Measurements from ENCODE around the gene PBX4. TPM values are rescaled to one million over a fixed set of nuclear protein-coding genes. Genes with fewer than 3 reads are reported as not detected.

PBX4 gene
- total and polyA plus RNA-seq, 10 of the 15 experiments (the other 5 are each of a cell fraction or from before 2014, with no cell fraction given), result 0.18 to 17.3 (median 4.2) TPM

- in situ Hi-C loops (cut with MboI), result no loop called here
- intact Hi-C loops (cut with micrococcal nuclease; ENCODE audit: unreplicated experiment), result no loop called here
- Histone ChIP-seq H3K79me2 (ENCODE audit: control insufficient read depth, insufficient read depth, low read length) (no peaks in the 10 kb centered on the region), H3K27ac (ENCODE audit: control insufficient read depth, insufficient read depth) (no peak overlapping the region), H3K36me3 (ENCODE audit: control insufficient read depth in 2 of 2, insufficient read depth in 2 of 2, low read length in 1 of 2) (peaks cover 4 to 12% of the 10 kb centered on the region in 2 experiments; a peak in 3 of 4 replicates), H3K9me3 (replicated peaks; ENCODE audit: control insufficient read depth, insufficient read depth, low read length) (no peaks in the 10 kb centered on the region; the same call in 2 of the 3 replicates), H3K4me2 (ENCODE audit: control insufficient read depth, insufficient read depth) (no peak overlapping the region), H3K4me1 (ENCODE audit: control insufficient read depth, insufficient read depth, low read length) (no peaks in the 10 kb centered on the region), H3K4me3 (no peak overlapping the region), H3K27me3 (replicated peaks in 1 of 2; ENCODE audit: control insufficient read depth in 2 of 2, insufficient read depth in 2 of 2, low read length in 1 of 2) (no peaks in the 10 kb centered on the region), H3K9ac (ENCODE audit: control insufficient read depth, insufficient read depth, low read length) (no peak overlapping the region), H2AFZ (ENCODE audit: control insufficient read depth, low read depth, low read length) (no peak overlapping the region), H4K20me1 (ENCODE audit: control insufficient read depth, insufficient read depth) (no peaks in the 10 kb centered on the region)
- no TSS peak for BruUV-seq (replicated peaks)
- ChIA-PET SMC1A (ENCODE audit: uncharacterized antibody, unreplicated experiment) (interaction anchor here (0.9 kb wide), 1 partner anchor 23 kb away, joined by 4 read pairs; no protein-coding TSS in a partner anchor), CTCF (interaction anchor here (2.1 kb wide), 1 partner anchor 16 kb away, joined by 19 read pairs; no protein-coding TSS in a partner anchor), RAD21 (ENCODE audit: unreplicated experiment) (no interaction called here), POLR2A (interaction anchor here (0.6 kb wide), 1 partner anchor 40 kb away, joined by 3 read pairs; no protein-coding TSS in a partner anchor)
- FAIRE-seq, result peak; percentile 31
- ATAC-seq, result no peak
- 90% methylated on average over 25 of the region's 25 CpGs for WGBS (ENCODE audit: insufficient coverage, insufficient replicate concordance, low lambda C conversion rate, missing lambda C conversion rate)
- DNase-seq (ENCODE audit: low read depth, low spot score), result no peak
- TF ChIP-seq CREB1 (IDR thresholded peaks at IDR 0.05; ENCODE audit: low read depth) (no peak), RBBP5 (conservative IDR thresholded peaks at IDR 0.05) (no peak), RFX5 (IDR thresholded peaks at IDR 0.05; ENCODE audit: low read depth, low read length) (no peak), FOXK2 (IDR thresholded peaks at IDR 0.05) (no peak), ZSCAN29 (IDR thresholded peaks at IDR 0.05) (no peak), RCOR1 (conservative IDR thresholded peaks at IDR 0.05; ENCODE audit: low read depth, low read length) (no peak), ATF3 (IDR thresholded peaks at IDR 0.05; ENCODE audit: borderline replicate concordance, extremely low read depth, low read depth, low read length) (no peak), GATAD2B (conservative IDR thresholded peaks at IDR 0.05; ENCODE audit: low read depth) (no peak), IRF5 (IDR thresholded peaks at IDR 0.05; ENCODE audit: borderline replicate concordance) (no peak), NR2F1 (conservative IDR thresholded peaks at IDR 0.05) (no peak), TCF7 (IDR thresholded peaks at IDR 0.05; ENCODE audit: borderline replicate concordance) (no peak), ASH2L (IDR thresholded peaks at IDR 0.05; ENCODE audit: borderline replicate concordance, low read depth) (no peak), TCF12 (IDR thresholded peaks at IDR 0.05; ENCODE audit: low read depth, low read length) (no peak), CREM (IDR thresholded peaks at IDR 0.05; ENCODE audit: low read depth) (no peak), BCL3 (IDR thresholded peaks at IDR 0.05; ENCODE audit: borderline replicate concordance, insufficient read depth, low read depth, low read length, poor library complexity, severe bottlenecking) (no peak), BACH1 (IDR thresholded peaks at IDR 0.05; ENCODE audit: borderline replicate concordance) (no peak), RB1 (IDR thresholded peaks at IDR 0.05; ENCODE audit: borderline replicate concordance) (no peak)
These were observed 49.4 kb downstream of the PBX4 start for GRCh38 chr19:19568802-19569756.
